Measurements from ENCODE around the gene TRIO. TPM values are rescaled to one million over a fixed set of nuclear protein-coding genes. Genes with fewer than 3 reads are reported as not detected.

Gene TRIO
- total RNA-seq, 2 experiments from 2014 or later, result 3.7 to 4.2 TPM

DNA sequence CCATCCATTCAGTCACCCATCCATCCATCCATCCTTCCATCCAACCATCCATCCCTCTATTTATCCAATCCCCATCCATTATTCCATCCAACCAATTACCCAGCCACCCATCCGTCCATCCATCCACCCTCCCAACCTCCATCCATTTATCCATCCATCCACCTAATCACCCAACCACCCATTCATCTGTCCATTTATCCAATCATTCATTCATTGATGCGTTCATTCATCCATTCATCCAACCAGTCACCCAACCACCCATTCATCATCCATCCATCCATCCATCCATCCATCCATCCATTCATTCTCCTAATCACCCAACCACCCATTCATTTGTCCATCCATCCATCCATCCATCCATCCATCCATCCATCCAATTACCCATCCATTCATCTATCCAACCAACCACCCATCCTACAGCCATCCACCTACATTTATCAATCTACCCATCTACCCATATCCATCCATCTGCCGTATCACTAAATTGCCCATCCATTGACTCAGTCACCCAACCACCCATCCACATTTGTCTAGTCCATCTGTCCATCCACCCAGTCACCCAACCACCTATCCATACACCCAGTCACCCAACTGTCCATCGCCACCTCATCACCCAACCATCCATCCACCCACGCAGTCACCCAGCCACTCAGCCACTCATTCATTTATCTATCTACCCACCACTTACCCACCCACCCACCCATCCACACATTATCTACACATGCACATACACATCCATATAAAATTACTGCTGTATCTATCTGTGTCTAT, 165.4 kb downstream of the TRIO start:
- no peak for DNase-seq
- ChIA-PET POLR2A (no interaction called here), CTCF (no interaction called here)
- no peaks in the 10 kb centered on the region for H3K36me3 Mint-ChIP-seq (ENCODE audit: low read depth)
- H3K27me3 Mint-ChIP-seq, result no peaks in the 10 kb centered on the region
- H3K4me3 Mint-ChIP-seq, result no peak overlapping the region
- H3K4me1 Mint-ChIP-seq, result no peaks in the 10 kb centered on the region
- no peak overlapping the region for H3K27ac Mint-ChIP-seq
- H3K9me3 Mint-ChIP-seq, result peaks cover 2% of the 10 kb centered on the region

DNA sequence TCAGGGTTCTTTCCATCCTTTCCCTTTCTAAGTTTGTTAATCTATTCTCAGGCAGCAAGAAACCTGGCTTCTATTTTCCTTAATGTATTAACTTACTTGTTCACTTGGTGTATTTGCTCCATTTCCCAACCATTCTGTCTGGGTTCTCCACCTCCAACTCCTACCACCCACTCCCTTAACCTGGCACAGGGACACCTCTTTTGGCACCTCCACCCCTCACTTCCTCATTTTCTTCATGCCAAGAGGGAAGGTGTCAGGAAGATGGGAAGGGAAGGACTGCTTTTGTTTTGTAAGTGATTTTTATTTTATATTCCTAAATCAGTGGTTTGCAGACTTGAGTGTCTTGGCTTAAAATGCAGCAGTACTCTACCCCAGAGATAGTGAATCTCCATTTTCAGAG, 166.1 kb downstream of the TRIO start:
- ChIA-PET POLR2A (no interaction called here), CTCF (no interaction called here)
- no peaks in the 10 kb centered on the region for H3K36me3 Mint-ChIP-seq (ENCODE audit: low read depth)
- no peaks in the 10 kb centered on the region for H3K27me3 Mint-ChIP-seq
- H3K4me3 Mint-ChIP-seq, result no peak overlapping the region
- no peak for DNase-seq
- peaks cover 2% of the 10 kb centered on the region for H3K9me3 Mint-ChIP-seq
- no peak overlapping the region for H3K27ac Mint-ChIP-seq
- no peaks in the 10 kb centered on the region for H3K4me1 Mint-ChIP-seq

DNA sequence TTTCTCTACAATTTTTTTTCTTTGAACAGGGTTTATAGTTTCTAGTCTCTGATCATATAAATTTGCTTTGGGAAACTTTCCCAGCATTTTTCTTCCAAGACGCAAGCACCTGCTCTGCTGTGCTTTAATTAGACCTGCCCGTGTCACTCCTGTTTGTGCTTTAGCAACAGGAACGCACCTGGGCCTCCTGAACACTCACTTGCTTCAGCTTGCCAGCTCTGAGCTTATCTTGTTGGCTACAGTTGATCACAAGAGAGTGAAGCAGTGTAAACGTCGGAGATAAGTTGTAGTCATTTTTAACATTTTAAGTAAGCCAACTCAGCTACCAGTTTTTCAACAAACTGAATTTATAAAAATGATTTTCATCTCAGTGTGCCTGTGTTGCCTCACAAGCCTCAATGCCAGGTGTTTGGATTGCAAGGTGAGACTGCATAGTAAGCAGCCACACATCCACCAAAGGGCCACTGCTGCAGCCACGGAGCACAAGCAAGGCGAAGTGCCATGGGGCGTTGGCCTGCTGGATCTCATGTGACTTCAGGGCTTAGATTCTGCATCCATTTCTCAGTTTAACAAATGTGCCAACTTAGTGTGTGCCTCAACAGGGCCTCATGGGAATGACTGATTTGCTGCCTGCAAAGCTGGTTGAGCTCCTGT, 166.9 kb downstream of the TRIO start:
- Mint-ChIP-seq H3K27ac (no peak overlapping the region), H3K36me3 (ENCODE audit: low read depth) (no peaks in the 10 kb centered on the region), H3K9me3 (peaks cover 2% of the 10 kb centered on the region), H3K27me3 (no peaks in the 10 kb centered on the region), H3K4me1 (no peaks in the 10 kb centered on the region), H3K4me3 (no peak overlapping the region)
- no peak for DNase-seq
- ChIA-PET CTCF (no interaction called here), POLR2A (no interaction called here)

DNA sequence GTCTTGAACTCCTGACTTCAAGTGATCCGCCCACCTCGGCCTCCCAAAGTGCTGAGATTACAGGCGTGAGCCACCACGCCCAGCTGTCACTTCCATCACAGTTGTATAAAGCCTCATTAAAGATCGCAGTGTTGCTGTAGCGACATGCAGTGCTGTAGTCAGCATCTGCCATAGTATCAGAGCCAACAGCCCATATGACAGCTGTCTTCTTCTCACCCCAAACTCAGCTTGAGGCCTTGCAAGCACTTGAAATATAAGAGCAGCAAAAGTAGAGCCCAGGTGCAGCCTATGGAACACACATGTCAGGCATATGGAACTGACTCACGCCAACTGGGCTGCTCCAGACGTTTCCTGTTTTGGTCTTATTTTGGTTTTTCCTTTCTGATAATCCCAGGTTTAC, 167.8 kb downstream of the TRIO start:
- H3K4me1 Mint-ChIP-seq, result no peaks in the 10 kb centered on the region
- H3K4me3 Mint-ChIP-seq, result no peak overlapping the region
- no peaks in the 10 kb centered on the region for H3K27me3 Mint-ChIP-seq
- ChIA-PET POLR2A (no interaction called here), CTCF (interaction anchor here (0.6 kb wide), 1 partner anchor 1916 kb away, joined by 3 read pairs; no protein-coding TSS in a partner anchor)
- no peaks in the 10 kb centered on the region for H3K36me3 Mint-ChIP-seq (ENCODE audit: low read depth)
- H3K9me3 Mint-ChIP-seq, result peaks cover 2% of the 10 kb centered on the region
- DNase-seq, result no peak
- no peak overlapping the region for H3K27ac Mint-ChIP-seq

DNA sequence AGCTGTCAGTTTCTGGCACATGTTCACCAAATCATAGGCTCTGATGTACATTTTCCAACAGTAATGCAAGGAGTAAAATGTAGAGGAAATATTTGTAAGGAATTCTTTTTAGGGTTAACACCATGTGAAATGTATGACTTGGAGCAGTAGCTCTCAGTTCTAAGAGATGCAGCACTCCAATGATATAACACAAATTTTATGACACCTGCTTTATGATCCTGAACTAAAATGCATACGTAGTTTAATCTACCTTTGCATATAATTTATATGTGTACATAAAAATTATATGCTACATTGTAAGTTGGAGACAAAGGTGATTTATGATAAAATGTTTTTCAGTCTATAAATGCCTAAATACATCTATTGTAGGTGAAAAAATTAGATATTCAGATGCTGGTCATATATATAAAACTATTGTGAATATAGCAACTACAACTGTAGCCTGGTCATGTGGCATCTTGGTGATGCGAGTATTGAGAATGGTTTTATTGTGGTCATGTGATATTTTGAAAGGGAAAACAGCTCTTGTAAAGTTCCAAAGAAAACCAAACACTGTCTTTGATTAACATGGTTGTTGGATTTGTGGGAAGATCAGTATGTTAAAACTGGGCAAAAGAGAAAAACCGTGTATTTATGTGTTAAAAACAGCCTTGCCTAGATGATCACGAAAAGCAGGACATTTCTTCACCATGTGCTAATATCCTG, 171.0 kb downstream of the TRIO start:
- DNase-seq, result no peak
- no peaks in the 10 kb centered on the region for H3K27me3 Mint-ChIP-seq
- H3K36me3 Mint-ChIP-seq (ENCODE audit: low read depth), result no peaks in the 10 kb centered on the region
- H3K4me3 Mint-ChIP-seq, result no peak overlapping the region
- ChIA-PET CTCF (interaction anchor here (1.3 kb wide), 1 partner anchor 10 kb away, joined by 6 read pairs; no protein-coding TSS in a partner anchor), POLR2A (no interaction called here)
- no peaks in the 10 kb centered on the region for H3K4me1 Mint-ChIP-seq
- H3K27ac Mint-ChIP-seq, result no peak overlapping the region
- no peaks in the 10 kb centered on the region for H3K9me3 Mint-ChIP-seq

DNA sequence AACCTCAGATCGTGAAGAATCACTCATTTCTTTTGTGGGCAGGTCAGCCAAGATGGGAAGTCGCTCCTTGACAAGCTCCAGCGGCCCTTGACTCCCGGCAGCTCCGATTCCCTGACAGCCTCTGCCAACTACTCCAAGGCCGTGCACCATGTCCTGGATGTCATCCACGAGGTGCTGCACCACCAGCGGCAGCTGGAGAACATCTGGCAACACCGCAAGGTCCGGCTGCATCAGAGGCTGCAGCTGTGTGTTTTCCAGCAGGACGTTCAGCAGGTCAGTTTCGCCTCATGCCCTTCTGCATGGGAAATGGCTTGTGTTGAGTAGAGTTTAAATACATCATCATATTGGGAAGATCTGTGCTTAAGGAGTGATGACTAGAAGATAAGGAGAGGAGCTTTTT, 173.3 kb downstream of the TRIO start:
- Mint-ChIP-seq H3K27ac (no peak overlapping the region), H3K27me3 (no peaks in the 10 kb centered on the region), H3K36me3 (ENCODE audit: low read depth) (no peaks in the 10 kb centered on the region), H3K4me1 (no peaks in the 10 kb centered on the region), H3K4me3 (no peak overlapping the region), H3K9me3 (no peaks in the 10 kb centered on the region)
- ChIA-PET CTCF (no interaction called here), POLR2A (no interaction called here)
- DNase-seq, result no peak

DNA sequence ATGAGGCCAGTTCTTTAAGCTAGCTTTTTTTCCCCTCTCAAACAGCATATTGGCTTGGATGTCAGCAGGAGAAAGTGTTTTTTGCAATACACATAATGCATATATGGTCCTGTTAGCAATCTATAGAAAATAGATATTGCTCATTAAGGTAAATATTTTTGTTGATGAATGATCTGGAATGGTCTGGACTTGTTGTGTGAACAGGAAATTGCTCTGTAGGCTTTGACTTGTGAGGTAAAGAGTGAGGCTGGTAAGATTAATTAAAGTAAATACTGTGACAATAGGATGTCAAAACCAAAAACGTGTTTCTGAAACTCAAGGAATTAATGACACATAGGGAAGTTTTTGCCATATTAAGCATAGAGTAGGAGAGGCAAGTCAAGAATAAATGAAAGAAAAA, 176.0 kb downstream of the TRIO start:
- Mint-ChIP-seq H3K27ac (no peak overlapping the region), H3K4me1 (no peaks in the 10 kb centered on the region), H3K36me3 (ENCODE audit: low read depth) (no peaks in the 10 kb centered on the region), H3K27me3 (no peaks in the 10 kb centered on the region), H3K9me3 (peaks cover 2% of the 10 kb centered on the region), H3K4me3 (no peak overlapping the region)
- CTCF ChIA-PET, result no interaction called here
- no peak for DNase-seq
- POLR2A ChIA-PET, result no interaction called here

DNA sequence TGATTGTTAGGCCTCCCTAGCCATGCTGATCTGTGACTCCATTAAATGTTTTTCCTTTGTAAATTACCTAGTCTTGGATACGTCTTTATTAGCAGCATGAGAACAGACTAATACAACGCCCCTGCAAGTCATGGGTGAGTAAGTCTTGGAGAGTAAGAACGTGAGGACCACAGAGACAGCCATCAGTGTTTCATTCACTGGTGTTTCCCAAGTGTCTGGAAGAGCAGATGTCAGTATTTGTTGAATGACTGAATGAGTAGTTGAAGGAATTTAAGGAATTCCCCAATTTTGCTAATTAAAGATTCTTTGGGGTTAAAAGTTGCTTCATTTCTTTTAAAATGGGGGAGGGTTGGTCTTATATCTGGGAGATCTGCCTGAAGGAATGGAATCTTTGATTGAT, 178.8 kb downstream of the TRIO start:
- Mint-ChIP-seq H3K27ac (no peak overlapping the region), H3K36me3 (ENCODE audit: low read depth) (no peaks in the 10 kb centered on the region), H3K27me3 (no peaks in the 10 kb centered on the region), H3K9me3 (peaks cover 2% of the 10 kb centered on the region), H3K4me3 (no peak overlapping the region), H3K4me1 (no peaks in the 10 kb centered on the region)
- CTCF ChIA-PET, result no interaction called here
- DNase-seq, result no peak
- POLR2A ChIA-PET, result no interaction called here

DNA sequence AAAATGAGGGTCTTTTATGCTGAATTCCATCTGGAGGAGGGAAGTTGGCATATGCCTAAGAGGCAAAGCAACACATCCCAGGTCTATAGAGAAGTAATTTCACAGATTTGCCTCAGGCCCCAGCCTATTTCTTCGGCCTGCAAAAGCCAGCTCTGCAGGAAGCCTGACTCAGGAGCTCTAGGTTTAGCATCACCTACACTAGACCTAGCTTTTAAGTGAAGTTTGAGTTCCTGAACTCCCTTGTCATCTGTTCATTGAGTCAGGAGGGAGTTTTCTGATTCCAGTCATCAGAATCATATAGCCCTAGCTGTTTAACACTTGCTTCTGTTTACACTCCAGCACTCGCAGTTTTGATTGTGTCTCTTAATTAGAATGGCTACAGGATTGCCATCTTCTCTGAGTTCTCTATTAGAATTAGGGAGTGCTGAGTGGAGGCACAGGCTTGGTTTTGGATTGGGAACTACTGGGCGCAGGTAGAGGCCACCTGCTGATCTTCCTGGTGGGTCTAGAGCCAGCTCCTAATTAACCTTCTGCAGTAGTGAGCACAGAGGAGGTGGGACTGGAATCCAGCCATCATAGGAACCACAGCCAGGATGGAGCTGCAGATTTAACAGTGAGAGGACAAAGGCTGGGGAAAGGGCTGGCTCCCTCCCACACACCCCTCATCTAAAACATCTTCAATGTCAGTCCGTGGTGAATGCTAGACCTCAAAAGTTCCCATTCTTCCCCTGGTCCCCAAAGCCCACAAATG, 179.5 kb downstream of the TRIO start:
- Mint-ChIP-seq H3K36me3 (ENCODE audit: low read depth) (no peaks in the 10 kb centered on the region), H3K4me3 (no peak overlapping the region), H3K4me1 (no peaks in the 10 kb centered on the region), H3K27ac (no peak overlapping the region), H3K27me3 (no peaks in the 10 kb centered on the region), H3K9me3 (peaks cover 2% of the 10 kb centered on the region)
- no peak for DNase-seq
- ChIA-PET CTCF (interaction anchor here (1.2 to 1.9 kb wide), 2 partner anchors 9 to 15 kb away, joined by 3 to 6 read pairs; no protein-coding TSS in a partner anchor), POLR2A (no interaction called here)

DNA sequence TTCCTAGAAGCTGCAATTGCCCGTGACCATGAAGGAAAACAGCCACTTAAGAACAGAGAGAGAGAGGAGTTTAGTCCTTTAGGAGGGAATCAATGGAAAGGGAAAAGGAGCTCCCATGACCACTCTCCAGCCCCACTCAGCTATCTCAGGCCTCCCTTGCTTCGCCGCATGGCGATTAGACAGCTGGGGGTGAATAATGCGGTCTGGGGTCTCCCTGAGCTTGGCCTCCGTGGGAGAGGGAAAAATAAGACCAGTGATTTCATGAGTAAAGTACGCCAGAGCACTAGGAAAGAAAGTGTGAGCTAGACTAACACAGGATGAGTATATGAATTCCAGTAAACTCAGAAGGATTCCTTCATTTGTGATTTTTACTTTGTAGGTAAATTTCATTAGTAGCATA, 180.3 kb downstream of the TRIO start:
- no peak for DNase-seq
- ChIA-PET CTCF (interaction anchor here (1.2 to 1.9 kb wide), 2 partner anchors 10 to 14 kb away, joined by 3 to 6 read pairs; no protein-coding TSS in a partner anchor), POLR2A (no interaction called here)
- peaks cover 2% of the 10 kb centered on the region for H3K9me3 Mint-ChIP-seq
- no peaks in the 10 kb centered on the region for H3K4me1 Mint-ChIP-seq
- no peaks in the 10 kb centered on the region for H3K36me3 Mint-ChIP-seq (ENCODE audit: low read depth)
- H3K4me3 Mint-ChIP-seq, result no peak overlapping the region
- no peaks in the 10 kb centered on the region for H3K27me3 Mint-ChIP-seq
- H3K27ac Mint-ChIP-seq, result no peak overlapping the region

DNA sequence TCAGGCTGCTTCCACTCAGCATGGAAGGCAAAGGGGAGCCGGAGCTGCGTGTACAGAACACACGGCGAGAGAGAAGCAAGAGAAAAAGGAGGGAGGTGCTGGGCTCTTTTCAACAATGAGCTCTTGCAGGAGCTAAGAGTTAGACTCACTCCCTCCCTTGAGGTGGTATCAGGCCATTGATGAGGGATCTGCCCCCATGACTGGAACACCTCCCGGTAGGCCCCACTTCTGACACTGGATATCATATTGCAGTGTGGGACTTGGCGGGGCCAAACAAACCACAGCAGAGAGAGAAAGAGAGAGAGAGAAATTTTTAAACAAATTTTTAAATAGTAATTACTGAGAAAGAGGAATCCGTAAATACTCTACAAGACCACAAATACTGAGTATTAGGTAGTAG, 182.2 kb downstream of the TRIO start:
- ChIA-PET CTCF (interaction anchor here (1.0 to 1.2 kb wide), 2 partner anchors 9 to 383 kb away, joined by 3 read pairs; no protein-coding TSS in a partner anchor), POLR2A (no interaction called here)
- Mint-ChIP-seq H3K36me3 (ENCODE audit: low read depth) (no peaks in the 10 kb centered on the region), H3K4me3 (no peak overlapping the region), H3K4me1 (no peaks in the 10 kb centered on the region), H3K27ac (no peak overlapping the region), H3K27me3 (no peaks in the 10 kb centered on the region), H3K9me3 (peaks cover 2% of the 10 kb centered on the region)
- DNase-seq, result no peak

DNA sequence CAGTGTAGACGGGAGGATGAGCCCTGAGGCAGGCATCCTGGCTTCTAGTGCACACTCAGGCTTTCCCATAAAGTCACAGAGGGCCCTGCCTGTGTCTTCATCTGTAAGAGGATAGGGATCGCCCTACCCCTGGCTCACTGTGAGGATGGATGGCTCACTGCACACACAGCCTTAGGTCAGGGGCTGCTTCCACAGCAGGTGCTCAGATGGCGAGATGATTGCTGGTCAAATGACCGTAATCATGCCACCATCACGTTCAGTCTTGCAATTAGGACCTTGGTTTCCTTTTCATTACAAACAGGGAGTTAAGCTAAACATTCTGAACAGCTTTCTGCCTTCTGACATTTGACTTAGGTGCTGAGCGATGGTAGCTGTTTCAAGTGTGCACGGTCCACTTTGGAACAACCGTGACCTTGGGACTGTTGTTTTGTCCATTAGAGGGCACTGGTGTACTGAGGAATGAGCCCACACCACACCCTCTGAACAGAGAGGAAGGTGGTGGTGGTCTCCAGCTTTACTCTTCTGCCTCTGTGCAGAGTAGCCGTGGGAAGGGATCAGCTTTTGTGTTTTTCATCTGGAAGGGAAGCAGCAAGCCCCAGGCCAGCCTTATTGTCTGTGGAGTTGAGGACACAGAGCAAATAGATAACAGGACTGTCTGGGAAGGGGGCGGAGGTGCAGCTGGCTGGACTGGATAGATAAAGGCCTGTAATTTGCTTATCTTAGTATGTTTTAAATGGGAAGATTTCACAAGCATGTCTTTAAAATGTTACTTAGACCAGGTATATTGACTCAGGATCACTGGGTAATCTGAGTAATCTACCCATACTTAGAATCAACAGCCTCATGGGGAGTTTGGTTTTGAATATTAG, 183.1 kb downstream of the TRIO start:
- ChIA-PET POLR2A (no interaction called here), CTCF (interaction anchor here (1.2 kb wide), 1 partner anchor 8 kb away, joined by 3 read pairs; no protein-coding TSS in a partner anchor)
- Mint-ChIP-seq H3K27me3 (peaks cover 2% of the 10 kb centered on the region), H3K4me3 (no peak overlapping the region), H3K27ac (no peak overlapping the region), H3K4me1 (peaks cover 8% of the 10 kb centered on the region), H3K9me3 (peaks cover 2% of the 10 kb centered on the region), H3K36me3 (ENCODE audit: low read depth) (no peaks in the 10 kb centered on the region)
- no peak for DNase-seq
